Amniotic stem cell (primary cell): ENCODE measurements around the gene NCKAP5.

Experiments used
- DNase-seq: peaks from one replicate; lab custom pipeline; 2025; lab: John Stamatoyannopoulos, UW

The NCKAP5 gene

GRCh38 chr2:132991471-132992045 lies 576.7 kb downstream of the NCKAP5 start:
- DNase-seq: no peak

DNA sequence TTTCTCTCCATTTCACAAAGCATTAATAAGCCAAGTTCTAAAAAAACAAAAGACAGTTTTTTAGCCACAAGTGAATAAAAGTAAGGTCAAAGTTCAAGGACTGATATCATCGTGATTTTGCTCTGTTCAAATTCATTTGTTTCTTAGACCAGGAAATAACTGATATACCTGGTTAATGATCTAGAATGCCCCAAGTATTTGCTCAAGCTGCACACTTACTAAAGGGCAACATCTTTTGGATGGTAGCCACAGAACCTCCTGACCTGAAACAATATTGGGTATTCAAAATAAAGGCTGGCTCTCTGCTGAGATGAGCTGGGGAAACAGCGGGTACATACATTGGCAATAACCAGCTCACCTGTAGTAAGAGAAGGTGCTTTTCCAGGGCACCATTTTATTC lies 583.5 kb downstream of the NCKAP5 start:
- no peak for DNase-seq

DNA sequence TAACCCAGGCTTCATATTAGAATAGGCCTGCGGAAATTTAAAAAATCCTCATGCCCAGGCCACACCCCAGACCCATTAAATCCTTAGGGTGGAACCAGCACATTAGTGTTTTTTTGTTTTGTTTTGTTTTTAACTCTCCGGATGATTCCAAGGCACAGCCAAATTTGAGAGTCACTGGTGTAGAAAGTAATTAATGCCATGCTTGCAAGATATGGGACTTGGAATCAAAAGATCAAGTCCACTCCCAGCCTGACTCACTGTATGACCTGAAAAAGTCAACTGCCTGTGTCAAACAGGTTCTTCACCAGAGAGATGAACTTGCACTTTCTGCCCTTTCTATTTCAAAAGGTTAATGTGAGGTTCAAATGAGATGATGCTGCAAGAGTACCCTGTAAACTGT lies 588.0 kb downstream of the NCKAP5 start:
- no peak for DNase-seq

DNA sequence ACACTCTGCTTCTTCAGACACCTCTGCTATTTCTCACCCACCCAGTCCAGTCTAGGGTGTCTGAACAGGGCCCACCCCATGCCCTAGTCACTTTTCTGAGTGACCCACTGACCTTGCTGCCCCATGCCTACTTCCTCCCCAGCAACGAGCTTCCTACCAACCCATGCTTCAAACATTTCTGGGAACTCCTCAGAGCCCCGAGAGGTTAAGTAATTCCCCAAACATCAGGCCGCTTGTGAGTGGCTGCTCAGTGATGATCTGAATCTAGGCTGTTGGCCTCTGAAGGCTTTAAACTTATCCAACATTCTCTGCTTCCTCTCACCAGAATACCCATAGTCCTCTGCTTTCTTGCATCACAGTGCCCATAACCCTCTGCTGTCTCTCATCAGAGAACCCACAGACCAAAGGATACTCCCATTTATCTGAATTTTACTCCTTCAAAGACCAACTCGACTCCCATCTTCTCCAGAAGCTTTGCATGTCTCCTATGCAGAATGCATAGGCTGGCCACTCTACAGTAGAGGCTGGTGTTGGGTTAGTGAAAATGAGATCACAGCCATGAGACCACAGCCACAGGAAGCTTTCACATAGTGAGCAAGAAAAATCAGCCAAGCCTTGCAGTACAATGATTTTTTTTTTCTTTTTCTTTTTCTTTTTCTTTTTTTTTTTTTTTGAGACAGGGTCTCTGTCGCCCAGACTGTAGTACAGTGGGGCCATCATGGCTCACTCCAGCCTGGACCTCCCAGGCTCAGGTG lies 588.7 kb downstream of the NCKAP5 start:
- DNase-seq: no peak

DNA sequence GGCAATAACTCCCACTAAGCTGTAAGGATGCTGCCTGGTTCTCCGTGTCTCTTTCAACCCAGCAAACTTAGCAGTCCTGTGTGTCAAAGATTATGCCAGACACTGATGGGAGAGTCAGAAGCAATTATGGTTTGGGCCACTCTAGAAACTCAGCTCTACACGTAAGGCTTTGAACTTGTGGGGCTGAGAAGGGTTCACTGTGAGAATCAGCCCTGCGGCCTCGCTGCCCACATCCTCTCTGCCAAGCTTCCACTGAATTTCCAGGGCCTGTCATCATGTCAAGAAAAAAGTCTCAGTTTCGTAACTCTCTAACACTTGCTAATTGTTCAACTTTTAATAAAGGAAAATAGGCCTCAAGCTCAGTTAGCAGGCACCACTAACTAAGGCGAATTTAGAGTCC lies 589.4 kb downstream of the NCKAP5 start:
- no peak for DNase-seq

- no peak for DNase-seq
Measured at GRCh38 chr2:132977812-132978529, 590.3 kb downstream of the NCKAP5 start.

- DNase-seq: no peak
Measured at GRCh38 chr2:132975193-132976105, 592.8 kb downstream of the NCKAP5 start.

GRCh38 chr2:132974467-132975095 lies 593.7 kb downstream of the NCKAP5 start:
- DNase-seq: no peak

GRCh38 chr2:132971310-132972061 lies 596.8 kb downstream of the NCKAP5 start:
- DNase-seq: no peak

DNA sequence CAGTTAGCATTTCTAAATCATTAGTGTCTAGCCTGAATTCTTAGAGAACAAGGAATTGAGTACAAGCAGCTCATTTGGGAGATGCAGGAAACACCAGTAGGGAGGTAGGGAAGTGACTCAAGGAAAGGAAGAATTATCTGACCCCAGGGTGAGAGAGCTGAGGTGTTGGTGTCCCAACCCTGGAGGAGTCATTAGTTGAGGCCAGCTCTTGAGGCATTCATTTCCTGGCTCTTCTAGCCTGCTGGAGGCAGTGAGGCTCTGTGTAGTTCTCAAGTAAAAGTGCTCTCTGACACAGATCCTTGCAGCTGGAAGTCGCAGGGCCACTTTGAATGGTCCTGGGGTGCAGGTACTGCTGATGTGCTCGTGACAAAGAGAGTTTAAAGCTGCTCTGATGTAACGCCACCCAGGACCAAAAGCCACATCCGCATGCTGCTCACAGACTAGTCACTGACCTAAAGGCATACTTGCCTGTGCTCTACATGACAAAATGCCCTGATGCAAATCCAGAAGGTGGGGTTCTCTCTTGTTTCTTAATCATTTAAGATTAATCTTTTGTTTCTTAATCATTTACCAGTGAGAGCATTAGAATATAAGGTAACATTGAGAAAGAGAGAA lies 598.8 kb downstream of the NCKAP5 start:
- DNase-seq: no peak

DNA sequence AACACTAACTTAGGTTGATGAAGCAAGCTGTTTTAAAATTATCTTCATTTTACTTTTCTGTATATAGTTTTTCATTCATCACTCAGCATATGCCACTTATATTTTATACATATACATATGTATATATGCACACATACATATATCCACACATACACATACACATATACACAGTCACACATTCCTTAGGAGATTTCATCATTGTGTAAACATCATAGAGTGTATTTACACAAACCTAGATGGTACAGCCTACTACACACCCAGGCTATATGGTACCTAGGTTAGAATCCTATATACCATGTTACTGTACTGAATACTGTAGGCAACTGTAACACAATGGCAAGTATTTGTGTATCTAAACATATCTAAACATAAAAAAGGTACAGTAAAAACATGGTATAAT lies 602.8 kb downstream of the NCKAP5 start:
- DNase-seq: no peak

- no peak for DNase-seq
Measured at GRCh38 chr2:132963161-132963560, 605.1 kb downstream of the NCKAP5 start.

DNA sequence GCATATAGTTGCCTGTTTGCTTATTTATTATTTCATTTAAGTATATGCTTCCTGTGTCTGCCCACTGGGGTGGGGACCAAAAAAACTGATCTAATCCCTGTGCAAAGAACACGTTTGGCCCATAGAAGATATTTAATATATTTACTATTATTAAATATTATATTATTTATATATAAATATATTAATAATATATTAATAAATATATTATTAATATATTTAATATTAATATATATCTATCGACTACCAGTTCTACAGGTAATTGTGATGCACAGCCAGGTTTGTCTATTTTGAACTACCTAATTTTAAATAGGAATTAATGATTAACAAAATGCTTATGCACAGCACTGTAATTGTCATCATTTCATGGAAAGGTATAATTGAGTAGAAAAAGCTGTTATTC lies 609.4 kb downstream of the NCKAP5 start:
- DNase-seq: no peak

- no peak for DNase-seq
Measured at GRCh38 chr2:132955871-132956615, 612.2 kb downstream of the NCKAP5 start.

- no peak for DNase-seq
Measured at GRCh38 chr2:132953771-132954170, 614.5 kb downstream of the NCKAP5 start.

DNA sequence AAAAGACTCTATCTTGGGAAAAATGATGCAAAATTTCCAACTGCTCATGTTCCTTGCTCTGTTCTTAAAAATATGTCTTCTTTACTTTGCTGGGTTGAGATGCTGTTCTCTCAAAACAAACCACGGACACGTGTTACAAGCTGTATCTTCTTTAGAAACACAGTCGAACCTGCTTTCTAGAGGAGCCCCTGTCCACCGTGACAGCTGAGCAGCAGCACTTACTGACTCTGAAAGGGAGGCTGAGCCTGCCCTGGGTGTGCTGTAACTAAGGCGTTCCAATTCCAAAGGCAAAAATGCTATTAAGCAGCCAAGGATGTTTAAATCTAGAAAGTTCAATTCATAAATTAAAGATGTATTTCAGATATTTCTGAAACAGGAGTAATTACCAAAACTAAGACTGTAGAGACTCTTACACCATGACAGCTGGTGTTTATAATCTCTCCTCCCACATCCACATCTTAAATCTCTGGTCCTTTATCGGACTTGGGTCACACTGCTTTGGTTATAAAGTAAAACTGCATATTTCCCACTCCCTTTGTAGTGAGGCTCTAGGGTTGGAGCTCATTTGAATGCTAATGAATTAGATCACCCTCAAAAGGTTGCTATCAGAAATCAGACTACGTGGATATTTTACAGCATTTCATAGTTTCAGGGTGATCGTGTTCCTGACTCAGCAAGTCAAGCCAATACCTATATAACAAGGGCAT lies 617.1 kb downstream of the NCKAP5 start:
- no peak for DNase-seq

DNA sequence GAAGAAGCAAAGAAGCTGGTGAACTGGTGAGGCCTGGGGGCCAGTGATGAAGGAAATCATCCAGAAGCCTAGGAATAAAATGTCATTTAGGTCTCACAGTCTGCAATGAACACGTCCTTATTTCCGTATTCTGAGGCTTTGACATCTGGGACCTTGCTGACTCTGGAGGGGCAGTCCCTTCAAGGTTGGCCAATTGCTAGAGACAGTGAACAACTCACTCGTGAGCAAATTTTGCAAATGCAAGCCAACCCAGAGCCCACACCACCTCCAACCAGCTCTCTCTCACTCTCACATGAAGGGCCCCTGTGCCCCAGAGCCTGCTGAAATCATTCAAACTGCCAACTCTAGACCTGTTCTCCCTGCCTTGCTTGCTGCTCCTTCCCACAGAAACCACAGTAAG lies 619.2 kb downstream of the NCKAP5 start:
- no peak for DNase-seq

GRCh38 chr2:132948211-132948610 lies 620.1 kb downstream of the NCKAP5 start:
- DNase-seq: no peak

- DNase-seq: no peak
Measured at GRCh38 chr2:132943829-132944228, 624.4 kb downstream of the NCKAP5 start.
